HG02884 (cell line): Measurements from ENCODE around the gene SPHKAP.
"Not testable (repeated sequence)": the region's sequence is repeated elsewhere in the genome, so short reads cannot be mapped to it uniquely, and the experiment has no call there.

Experiments used
- ATAC-seq: cut with Tn5 transposase; IDR thresholded peaks from one replicate; pipeline ENCODE4 v1.9.1; 2021; ENCODE audit warnings: mild to moderate bottlenecking, moderate library complexity; ENCODE audit not compliant: unreplicated experiment

The SPHKAP gene

GRCh38 chr2:228040995-228041394 lies 140.5 kb downstream of the SPHKAP start:
- no peak for ATAC-seq

GRCh38 chr2:228039752-228040534 lies 141.5 kb downstream of the SPHKAP start:
- peak; percentile 93 for ATAC-seq

GRCh38 chr2:228038967-228039366 lies 142.5 kb downstream of the SPHKAP start:
- no peak for ATAC-seq

GRCh38 chr2:228037915-228038314 lies 143.6 kb downstream of the SPHKAP start:
- ATAC-seq = no peak

- no peak for ATAC-seq
Observed at GRCh38 chr2:228023619-228024018, 157.9 kb downstream of the SPHKAP start.

- ATAC-seq = no peak
Observed at GRCh38 chr2:228018311-228018710, 163.2 kb downstream of the SPHKAP start.

GRCh38 chr2:228017784-228018183 lies 163.7 kb downstream of the SPHKAP start:
- ATAC-seq = no peak

- peak; percentile 65 for ATAC-seq
Observed at GRCh38 chr2:228016402-228016801, 165.1 kb downstream of the SPHKAP start.

- no peak for ATAC-seq
Observed at GRCh38 chr2:228015741-228016140, 165.7 kb downstream of the SPHKAP start.

GRCh38 chr2:227996366-227996765 lies 185.1 kb downstream of the SPHKAP start:
- ATAC-seq = no peak

GRCh38 chr2:227990937-227991336 lies 190.6 kb downstream of the SPHKAP start:
- ATAC-seq = no peak

- ATAC-seq = no peak
Observed at GRCh38 chr2:227973241-227973640, 208.2 kb downstream of the SPHKAP start.

GRCh38 chr2:227971619-227972230 lies 209.8 kb downstream of the SPHKAP start:
- no peak for ATAC-seq

- ATAC-seq = no peak
Observed at GRCh38 chr2:227960317-227960716, 221.2 kb downstream of the SPHKAP start.

- ATAC-seq = no peak
Observed at GRCh38 chr2:227942965-227943364, 238.5 kb downstream of the SPHKAP start.

GRCh38 chr2:227942021-227942420 lies 239.5 kb downstream of the SPHKAP start:
- peak; percentile 57 for ATAC-seq

GRCh38 chr2:227939271-227940027 lies 242.0 kb downstream of the SPHKAP start:
- ATAC-seq = peak; percentile 57

- ATAC-seq = not testable (repeated sequence)
Observed at GRCh38 chr2:227936249-227936648, 245.2 kb downstream of the SPHKAP start.

- ATAC-seq = no peak
Observed at GRCh38 chr2:227933884-227934283, 247.6 kb downstream of the SPHKAP start.

- no peak for ATAC-seq
Observed at GRCh38 chr2:227932403-227932802, 249.1 kb downstream of the SPHKAP start.

GRCh38 chr2:227932001-227932400 lies 249.5 kb downstream of the SPHKAP start:
- no peak for ATAC-seq
